Measurements from ENCODE around the gene CCDC142. TPM values are rescaled to one million over a fixed set of nuclear protein-coding genes. Genes with fewer than 3 reads are reported as not detected.

CCDC142 gene
- total and polyA plus RNA-seq, 2 of the 8 experiments (the other 6 are each of a cell fraction or from before 2014, with no cell fraction given) = 6.0 to 10.7 TPM

GRCh38 chr2:74430502-74430901 is 52.3 kb downstream of the CCDC142 start:
- Histone ChIP-seq H3K23me2 (ENCODE audit: low read depth, low read length) (no peaks in the 10 kb centered on the region), H3K27me3 (replicated peaks in 1 of 4; ENCODE audit: control insufficient read depth in 3 of 4, extremely low read depth in 1 of 4, insufficient read depth in 3 of 4, low read length in 3 of 4) (no peaks in the 10 kb centered on the region), H3K27ac (ENCODE audit: low read depth, low read length) (no peak overlapping the region), H2BK20ac (ENCODE audit: low read length) (no peak overlapping the region), H3K4me1 (replicated peaks in 1 of 4; ENCODE audit: control insufficient read depth in 3 of 4, insufficient read depth in 4 of 4, low read length in 3 of 4) (no peaks in the 10 kb centered on the region), H3K79me2 (ENCODE audit: control insufficient read depth in 1 of 2, insufficient read depth in 2 of 2, low read length in 2 of 2) (peaks cover 0 to 12% of the 10 kb centered on the region in 2 experiments; a peak in 2 of 4 replicates), H3K14ac (ENCODE audit: insufficient read length) (no peak overlapping the region), H3K79me1 (ENCODE audit: low read depth, low read length) (peaks cover 12% of the 10 kb centered on the region), H3K4ac (replicated peaks; ENCODE audit: insufficient read length, low read depth, low read length) (no peak overlapping the region), H4K20me1 (replicated peaks in 1 of 2; ENCODE audit: control insufficient read depth in 1 of 2, insufficient read depth in 2 of 2, low read length in 2 of 2) (peaks cover 6 to 19% of the 10 kb centered on the region in 2 experiments), H2BK5ac (ENCODE audit: low read depth, low read length) (no peak overlapping the region), H4K8ac (ENCODE audit: extremely low read depth, insufficient read depth, low read length) (no peak overlapping the region), H4K91ac (replicated peaks; ENCODE audit: insufficient read length, low read length) (no peak overlapping the region), H2BK15ac (ENCODE audit: low read length) (no peak overlapping the region), H2AFZ (ENCODE audit: low read length) (no peak overlapping the region), H2AK5ac (ENCODE audit: low read depth, low read length) (no peak overlapping the region), H3K23ac (ENCODE audit: insufficient read length) (no peak overlapping the region), H3K36me3 (ENCODE audit: control insufficient read depth in 2 of 4, insufficient read depth in 4 of 4, low read length in 3 of 4) (peaks cover 20 to 69% (median 55%) of the 10 kb centered on the region in 4 experiments), H2BK120ac (replicated peaks; ENCODE audit: low read depth, low read length) (no peak overlapping the region), H4K5ac (ENCODE audit: insufficient read length, low read depth, low read length) (no peak overlapping the region), H3K9me3 (ENCODE audit: insufficient read depth in 2 of 2, low read depth in 1 of 2, low read length in 1 of 2) (no peaks in the 10 kb centered on the region), H3K4me3 (ENCODE audit: extremely low read depth in 1 of 4, insufficient read depth in 2 of 4, low read depth in 3 of 4, low read length in 4 of 4) (no peak overlapping the region), H3K18ac (ENCODE audit: extremely low read depth, low read length) (no peak overlapping the region), H2BK12ac (ENCODE audit: low read depth, low read length) (no peak overlapping the region), H3K9ac (replicated peaks in 1 of 4; ENCODE audit: extremely low read depth in 1 of 4, low read depth in 3 of 4, low read length in 3 of 4) (no peak overlapping the region), H3K4me2 (ENCODE audit: insufficient read depth in 1 of 2, low read depth in 2 of 2, low read length in 2 of 2) (no peak overlapping the region), H3K56ac (replicated peaks; ENCODE audit: insufficient read length, low read depth, low read length) (no peak overlapping the region)
- no peak for TF ChIP-seq CHD2 (IDR thresholded peaks at IDR 0.05; ENCODE audit: low read length)
- TF ChIP-seq BRCA1 (IDR thresholded peaks at IDR 0.05; ENCODE audit: low read depth, low read length) = no peak
- TF ChIP-seq SAP30 (IDR thresholded peaks at IDR 0.05; ENCODE audit: insufficient read depth, insufficient replicate concordance, low read length) = no peak
- TF ChIP-seq TAF1 (IDR thresholded peaks at IDR 0.05; ENCODE audit: low read depth, low read length) = no peak
- no peak for TF ChIP-seq RXRA (IDR thresholded peaks at IDR 0.05; ENCODE audit: insufficient read depth, low read depth, low read length)
- 89% methylated on average over 11 of the region's 11 CpGs; no CpG with 5 or more reads in 1 of the 2 experiments for WGBS, 2 experiments (ENCODE audit: extremely low coverage in 1 of 2, insufficient coverage in 1 of 2, insufficient read length in 1 of 2, insufficient replicate concordance in 2 of 2, low coverage in 1 of 2, low lambda C conversion rate in 2 of 2, missing lambda C conversion rate in 1 of 2)
- no peak for DNase-seq (ENCODE audit: low read depth in 1 of 2, low spot score in 2 of 2)
- no peak for FAIRE-seq
- ChIA-PET CTCF (ENCODE audit: partially characterized antibody) (interaction anchor here (1.1 to 2.7 kb wide), 2 partner anchors 13 to 95 kb away, joined by 4 to 9 read pairs; no protein-coding TSS in a partner anchor), POLR2A (ENCODE audit: partially characterized antibody) (interaction anchor here (1.9 to 5.5 kb wide), 3 partner anchors 9 to 10 kb away, joined by 15 to 42 read pairs (median 22); partner anchors contain the start of genes C2orf81, RTKN and WDR54)

All from H1 (cell line).